Measurements from ENCODE around the gene NDUFAF7. TPM values are rescaled to one million over a fixed set of nuclear protein-coding genes. Genes with fewer than 3 reads are reported as not detected.

NDUFAF7 gene
- polyA plus RNA-seq, 1 of the 3 experiments (the other 2 are of a cell fraction) = 24.8 TPM

GRCh38 chr2:37263839-37264238, 32.4 kb downstream of the NDUFAF7 start:
- H3F3A ChIP-seq (replicated peaks; ENCODE audit: insufficient read depth) = peaks cover 10% of the 10 kb centered on the region
- H3K27ac ChIP-seq (ENCODE audit: low read depth in 2 of 2, low read length in 1 of 2) = peak overlapping the region in 1 of 2 experiments; percentile 43; a peak in 2 of 4 replicates
- H4K20me1 ChIP-seq (ENCODE audit: insufficient read depth) = no peaks in the 10 kb centered on the region
- H3K9me2 ChIP-seq = no peaks in the 10 kb centered on the region
- WGBS (ENCODE audit: low lambda C conversion rate) = 85% methylated on average over 2 of the region's 2 CpGs
- no peak overlapping the region for H2AFZ ChIP-seq (ENCODE audit: low read depth)
- H3K79me2 ChIP-seq (ENCODE audit: insufficient read depth) = no peaks in the 10 kb centered on the region
- H3K9ac ChIP-seq = no peak overlapping the region
- TF ChIP-seq ELF1 (IDR thresholded peaks at IDR 0.05) (no peak), RAD21 (IDR thresholded peaks at IDR 0.05; ENCODE audit: low read length) (peak; percentile 8; the same call in 1 of the 2 replicates), EP300 (IDR thresholded peaks at IDR 0.05; ENCODE audit: borderline replicate concordance in 1 of 2, low read depth in 1 of 2, low read length in 1 of 2) (no peak)
- no peaks in the 10 kb centered on the region; a peak in 1 of 4 replicates for H3K4me1 ChIP-seq (ENCODE audit: control insufficient read depth in 1 of 2, insufficient read depth in 2 of 2, low read depth in 1 of 2, low read length in 1 of 2)
- ChIA-PET CTCF (interaction anchor here (1.1 kb wide), 1 partner anchor 11 kb away, joined by 3 read pairs; no protein-coding TSS in a partner anchor), POLR2A (no interaction called here)
- H3K27me3 ChIP-seq (ENCODE audit: insufficient read depth) = no peaks in the 10 kb centered on the region
- H3K36me3 ChIP-seq (replicated peaks in 1 of 2; ENCODE audit: control insufficient read depth in 1 of 2, insufficient read depth in 2 of 2, low read length in 1 of 2) = peaks cover 75 to 78% of the 10 kb centered on the region in 2 experiments
- H3K4me3 ChIP-seq (ENCODE audit: low read depth in 2 of 2, low read length in 1 of 2) = no peak overlapping the region
- H3K4me2 ChIP-seq = no peak overlapping the region
- DNase-seq = no peak
- H3K9me3 ChIP-seq = no peaks in the 10 kb centered on the region

- Histone ChIP-seq H3K36me3 (replicated peaks in 1 of 2; ENCODE audit: control insufficient read depth in 1 of 2, insufficient read depth in 2 of 2, low read length in 1 of 2) (peaks cover 84 to 85% of the 10 kb centered on the region in 2 experiments), H3K27ac (ENCODE audit: low read depth in 2 of 2, low read length in 1 of 2) (no peak overlapping the region), H3K4me3 (ENCODE audit: low read depth in 2 of 2, low read length in 1 of 2) (no peak overlapping the region), H3K4me2 (no peak overlapping the region), H3K9me3 (no peaks in the 10 kb centered on the region), H3K27me3 (ENCODE audit: insufficient read depth) (no peaks in the 10 kb centered on the region), H3F3A (replicated peaks; ENCODE audit: insufficient read depth) (no peaks in the 10 kb centered on the region), H3K9me2 (no peaks in the 10 kb centered on the region), H3K79me2 (ENCODE audit: insufficient read depth) (no peaks in the 10 kb centered on the region), H3K4me1 (ENCODE audit: control insufficient read depth in 1 of 2, insufficient read depth in 2 of 2, low read depth in 1 of 2, low read length in 1 of 2) (no peaks in the 10 kb centered on the region; a peak in 1 of 4 replicates), H2AFZ (ENCODE audit: low read depth) (no peak overlapping the region), H4K20me1 (ENCODE audit: insufficient read depth) (no peaks in the 10 kb centered on the region), H3K9ac (no peak overlapping the region)
- ChIA-PET POLR2A (no interaction called here), CTCF (interaction anchor here (1.0 to 2.0 kb wide), 4 partner anchors 19 to 99 kb away, joined by 3 to 8 read pairs (median 5); no protein-coding TSS in a partner anchor)
- no peak for DNase-seq
- no peak for TF ChIP-seq MAX (IDR thresholded peaks at IDR 0.05; ENCODE audit: low read depth)
- TF ChIP-seq POLR2AphosphoS5 (IDR thresholded peaks at IDR 0.05; ENCODE audit: low read depth, low read length) = no peak
- no peak for TF ChIP-seq TCF12 (IDR thresholded peaks at IDR 0.05)
- TF ChIP-seq IRF3 (IDR thresholded peaks at IDR 0.05; ENCODE audit: low read depth, low read length) = no peak
- TF ChIP-seq USF1 (IDR thresholded peaks at IDR 0.05; ENCODE audit: borderline replicate concordance, low read depth) = no peak
- no peak for TF ChIP-seq FOSL2 (IDR thresholded peaks at IDR 0.05; ENCODE audit: borderline replicate concordance, low read depth)
- TF ChIP-seq MEF2A (IDR thresholded peaks at IDR 0.05; ENCODE audit: borderline replicate concordance, low read depth) = no peak
Measured at GRCh38 chr2:37267685-37268084, 36.2 kb downstream of the NDUFAF7 start.

- TF ChIP-seq CHD2 (IDR thresholded peaks at IDR 0.05; ENCODE audit: low read length, partially characterized antibody) (no peak), TAF1 (IDR thresholded peaks at IDR 0.05; ENCODE audit: borderline replicate concordance, low read depth, low read length) (no peak), CTCF (IDR thresholded peaks at IDR 0.05) (no peak), REST (IDR thresholded peaks at IDR 0.05; ENCODE audit: low read depth, low read length) (peak; percentile 87)
- ChIA-PET POLR2A (no interaction called here), CTCF (interaction anchor here (0.9 to 1.5 kb wide), 2 partner anchors 10 to 100 kb away, joined by 3 to 8 read pairs; no protein-coding TSS in a partner anchor)
- H3K27me3 ChIP-seq (ENCODE audit: insufficient read depth) = no peaks in the 10 kb centered on the region
- no peaks in the 10 kb centered on the region; a peak in 1 of 4 replicates for H3K4me1 ChIP-seq (ENCODE audit: control insufficient read depth in 1 of 2, insufficient read depth in 2 of 2, low read depth in 1 of 2, low read length in 1 of 2)
- no peaks in the 10 kb centered on the region for H4K20me1 ChIP-seq (ENCODE audit: insufficient read depth)
- no peak overlapping the region for H3K4me3 ChIP-seq (ENCODE audit: low read depth in 2 of 2, low read length in 1 of 2)
- DNase-seq = no peak
- 94% methylated on average over 4 of the region's 4 CpGs for WGBS (ENCODE audit: low lambda C conversion rate)
- H3K9me3 ChIP-seq = no peaks in the 10 kb centered on the region
- no peak overlapping the region for H3K27ac ChIP-seq (ENCODE audit: low read depth in 2 of 2, low read length in 1 of 2)
- H2AFZ ChIP-seq (ENCODE audit: low read depth) = no peak overlapping the region
- no peak overlapping the region for H3K4me2 ChIP-seq
- H3K36me3 ChIP-seq (replicated peaks in 1 of 2; ENCODE audit: control insufficient read depth in 1 of 2, insufficient read depth in 2 of 2, low read length in 1 of 2) = peaks cover 83 to 85% of the 10 kb centered on the region in 2 experiments
- H3K9me2 ChIP-seq = no peaks in the 10 kb centered on the region
- H3K79me2 ChIP-seq (ENCODE audit: insufficient read depth) = no peaks in the 10 kb centered on the region
- no peak overlapping the region for H3K9ac ChIP-seq
- H3F3A ChIP-seq (replicated peaks; ENCODE audit: insufficient read depth) = no peaks in the 10 kb centered on the region
Measured at GRCh38 chr2:37268111-37268510, 36.7 kb downstream of the NDUFAF7 start.

All from SK-N-SH (cell line).